ENCODE measurements around the gene RAB33B. TPM values are rescaled to one million over a fixed set of nuclear protein-coding genes. Genes with fewer than 3 reads are reported as not detected.

The RAB33B gene
- total RNA-seq, 1 donor from 2014 or later = 10.1 TPM

DNA sequence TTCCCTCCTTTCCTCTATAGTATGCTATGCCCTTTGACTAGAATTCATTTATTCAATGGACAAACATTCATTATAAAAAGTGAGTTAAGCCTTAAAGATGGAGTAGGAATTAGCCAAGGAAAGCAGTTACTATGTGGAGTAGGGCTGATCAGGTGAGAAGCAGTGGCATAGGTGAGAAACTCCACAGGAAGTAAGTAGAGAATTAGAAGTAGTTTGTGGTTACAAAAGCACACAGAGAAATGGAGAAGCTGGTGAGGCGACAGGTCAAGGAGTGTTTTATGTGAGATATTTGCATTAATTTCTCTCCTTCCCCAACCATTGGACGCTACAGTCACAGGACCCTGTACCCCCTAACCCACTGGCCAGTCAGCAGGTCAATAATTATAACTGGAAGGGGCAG lies 71.5 kb downstream of the RAB33B start:
- Histone ChIP-seq H3K4me1 (peaks cover 24% of the 10 kb centered on the region), H3K27me3 (no peaks in the 10 kb centered on the region), H3K27ac (no peak overlapping the region), H3K9me3 (no peaks in the 10 kb centered on the region), H3K36me3 (peaks cover 0 to 54% of the 10 kb centered on the region in 2 donors), H3K4me3 (no peak overlapping the region)
- TF ChIP-seq POLR2A (IDR thresholded peaks at IDR 0.05) (no peak), POLR2AphosphoS5 (IDR thresholded peaks at IDR 0.05; ENCODE audit: insufficient read depth in 1 of 2, low read depth in 1 of 2) (no peak)
- TF ChIP-seq, protein P1, sequence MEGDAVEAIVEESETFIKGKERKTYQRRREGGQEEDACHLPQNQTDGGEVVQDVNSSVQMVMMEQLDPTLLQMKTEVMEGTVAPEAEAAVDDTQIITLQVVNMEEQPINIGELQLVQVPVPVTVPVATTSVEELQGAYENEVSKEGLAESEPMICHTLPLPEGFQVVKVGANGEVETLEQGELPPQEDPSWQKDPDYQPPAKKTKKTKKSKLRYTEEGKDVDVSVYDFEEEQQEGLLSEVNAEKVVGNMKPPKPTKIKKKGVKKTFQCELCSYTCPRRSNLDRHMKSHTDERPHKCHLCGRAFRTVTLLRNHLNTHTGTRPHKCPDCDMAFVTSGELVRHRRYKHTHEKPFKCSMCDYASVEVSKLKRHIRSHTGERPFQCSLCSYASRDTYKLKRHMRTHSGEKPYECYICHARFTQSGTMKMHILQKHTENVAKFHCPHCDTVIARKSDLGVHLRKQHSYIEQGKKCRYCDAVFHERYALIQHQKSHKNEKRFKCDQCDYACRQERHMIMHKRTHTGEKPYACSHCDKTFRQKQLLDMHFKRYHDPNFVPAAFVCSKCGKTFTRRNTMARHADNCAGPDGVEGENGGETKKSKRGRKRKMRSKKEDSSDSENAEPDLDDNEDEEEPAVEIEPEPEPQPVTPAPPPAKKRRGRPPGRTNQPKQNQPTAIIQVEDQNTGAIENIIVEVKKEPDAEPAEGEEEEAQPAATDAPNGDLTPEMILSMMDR (IDR thresholded peaks at IDR 0.05) = no peak
- no peak for DNase-seq (ENCODE audit: extremely low spot score in 2 of 2)
- intact Hi-C loops (cut with DNase I) = no loop called here

Small RNA genes within 50 kb of the gene (small RNA-seq; reads per million reads assigned to genes)
- gene RF01225 = not detected

Other genes starting within 250 kb of the RAB33B start
- gene MGARP, start 173.9 kb upstream of the RAB33B start, total RNA-seq = 2.2 TPM
- gene NAA15, start 152.6 kb upstream of the RAB33B start, total RNA-seq = 35.1 TPM
- gene NDUFC1, start 151.6 kb upstream of the RAB33B start, total RNA-seq = 16.5 TPM
- gene SETD7, start 102.1 kb downstream of the RAB33B start, total RNA-seq = 51.8 TPM
- gene MGST2, start 211.7 kb downstream of the RAB33B start, total RNA-seq = 78.3 TPM

All from vagina (tissue), 2 donors.